ENCODE data around the gene NRF1. TPM values are rescaled to one million over a fixed set of nuclear protein-coding genes. Genes with fewer than 3 reads are reported as not detected.

NRF1 gene
- polyA plus RNA-seq, 2 of the 4 experiments (the other 2 are of a cell fraction): 11.2 to 18.5 TPM

DNA sequence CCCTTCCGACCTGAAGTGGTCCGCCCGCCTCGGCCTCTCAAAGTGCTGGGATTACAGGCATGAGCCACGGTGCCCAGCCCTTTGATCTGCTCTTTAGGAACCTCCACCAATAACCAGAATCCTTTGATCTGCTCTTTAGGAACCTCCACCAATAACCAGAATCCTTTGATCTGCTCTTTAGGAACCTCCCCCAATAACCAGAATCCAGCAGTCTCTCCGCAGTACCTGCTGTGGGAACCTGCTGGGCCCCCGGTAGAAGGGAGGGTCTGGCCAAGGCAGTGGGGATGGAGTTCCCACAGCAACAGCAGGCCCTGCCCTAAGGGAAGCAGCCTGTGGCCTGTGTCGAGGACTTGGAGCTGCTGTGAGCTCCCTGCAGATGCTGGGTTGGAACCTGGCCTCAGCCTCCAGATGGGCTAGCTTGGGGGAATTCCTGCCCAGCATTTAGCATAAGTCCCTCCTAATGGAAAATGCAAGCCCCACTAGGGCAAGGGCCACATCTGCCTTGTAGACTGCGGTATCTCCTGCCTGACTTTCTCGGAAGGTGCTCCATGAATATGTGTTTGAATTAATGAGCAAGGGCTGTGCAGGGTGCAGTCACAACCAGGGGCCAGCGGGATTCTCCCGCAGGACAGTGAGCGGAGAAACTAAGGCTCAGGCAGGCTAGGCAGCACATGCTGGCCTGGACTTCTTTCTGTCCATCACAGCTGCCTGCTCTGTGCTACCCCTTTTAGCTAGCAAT lies 175.5 kb downstream of the NRF1 start:
- H3K4me2 ChIP-seq: no peak overlapping the region
- no peak overlapping the region for H3K4me3 ChIP-seq
- ATAC-seq (peak in 1 of 2 experiments; percentile 39; a peak in 3 of 6 replicates), DNase-seq (ENCODE audit: low read depth in 1 of 2, low spot score in 1 of 2) (no peak), FAIRE-seq (no peak)
- TF ChIP-seq GATA3 (IDR thresholded peaks at IDR 0.05; ENCODE audit: borderline replicate concordance): no peak
- no peaks in the 10 kb centered on the region for H3K4me1 ChIP-seq
- H3K9me3 ChIP-seq: no peaks in the 10 kb centered on the region
- POLR2A ChIA-PET: no interaction called here
- no peak overlapping the region for H3K27ac ChIP-seq
- CTCF ChIA-PET: interaction anchor here (2.8 kb wide), 1 partner anchor 38 kb away, joined by 9 read pairs; no protein-coding TSS in a partner anchor
- WGBS (ENCODE audit: missing lambda C conversion rate): 81% methylated on average over 11 of the region's 13 CpGs

DNA sequence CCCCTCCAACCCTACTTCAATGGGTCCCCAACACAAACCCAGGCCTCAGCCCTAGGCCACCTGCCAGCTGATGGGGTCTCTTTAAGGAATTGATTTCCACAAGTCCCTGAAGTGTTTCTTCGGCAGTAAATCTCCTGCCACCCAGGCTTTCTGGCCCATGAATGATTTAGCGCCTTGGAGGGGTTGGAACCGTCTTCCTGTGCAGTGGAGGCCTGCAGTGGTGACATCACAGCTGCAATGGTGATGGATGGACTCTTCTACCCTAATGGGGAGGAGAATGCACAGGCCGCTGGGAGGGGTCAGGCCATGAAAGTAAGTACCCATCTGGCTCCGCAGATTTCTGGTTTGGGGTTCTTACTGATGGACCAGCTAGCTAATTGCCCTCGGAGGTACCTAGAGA lies 177.5 kb downstream of the NRF1 start:
- no peak for DNase-seq (ENCODE audit: low read depth in 1 of 2, low spot score in 1 of 2)
- ATAC-seq: no peak
- H3K4me1 ChIP-seq: no peaks in the 10 kb centered on the region
- no peak overlapping the region for H3K27ac ChIP-seq
- 85% methylated on average over 6 of the region's 6 CpGs for WGBS (ENCODE audit: missing lambda C conversion rate)
- no peak overlapping the region for H3K4me3 ChIP-seq
- ChIA-PET POLR2A (no interaction called here), CTCF (interaction anchor here (0.7 to 2.3 kb wide), 4 partner anchors 8 to 43 kb away, joined by 3 to 5 read pairs (median 4); no protein-coding TSS in a partner anchor)
- no peaks in the 10 kb centered on the region for H3K9me3 ChIP-seq
- H3K4me2 ChIP-seq: no peak overlapping the region
- no peak for FAIRE-seq
- TF ChIP-seq RFX5 (IDR thresholded peaks at IDR 0.05) (no peak), NPAS2 (CRISPR knock-in tag; IDR thresholded peaks at IDR 0.05; ENCODE audit: borderline replicate concordance) (no peak), TP53 (CRISPR knock-in tag; IDR thresholded peaks at IDR 0.05) (no peak), NR3C1 (IDR thresholded peaks at IDR 0.05) (no peak), NFE2L2 (conservative IDR thresholded peaks at IDR 0.05; ENCODE audit: low read length) (no peak), MAZ (IDR thresholded peaks at IDR 0.05; ENCODE audit: borderline replicate concordance, low read depth, low read length) (no peak), FOSB (CRISPR knock-in tag; IDR thresholded peaks at IDR 0.05) (no peak), ZSCAN20 (CRISPR knock-in tag; IDR thresholded peaks at IDR 0.05) (no peak), POLR2A (IDR thresholded peaks at IDR 0.05; ENCODE audit: low read length) (no peak)
- TF ChIP-seq, protein P1, sequence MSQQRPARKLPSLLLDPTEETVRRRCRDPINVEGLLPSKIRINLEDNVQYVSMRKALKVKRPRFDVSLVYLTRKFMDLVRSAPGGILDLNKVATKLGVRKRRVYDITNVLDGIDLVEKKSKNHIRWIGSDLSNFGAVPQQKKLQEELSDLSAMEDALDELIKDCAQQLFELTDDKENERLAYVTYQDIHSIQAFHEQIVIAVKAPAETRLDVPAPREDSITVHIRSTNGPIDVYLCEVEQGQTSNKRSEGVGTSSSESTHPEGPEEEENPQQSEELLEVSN (IDR thresholded peaks at IDR 0.05; ENCODE audit: borderline replicate concordance, low read depth): no peak

DNA sequence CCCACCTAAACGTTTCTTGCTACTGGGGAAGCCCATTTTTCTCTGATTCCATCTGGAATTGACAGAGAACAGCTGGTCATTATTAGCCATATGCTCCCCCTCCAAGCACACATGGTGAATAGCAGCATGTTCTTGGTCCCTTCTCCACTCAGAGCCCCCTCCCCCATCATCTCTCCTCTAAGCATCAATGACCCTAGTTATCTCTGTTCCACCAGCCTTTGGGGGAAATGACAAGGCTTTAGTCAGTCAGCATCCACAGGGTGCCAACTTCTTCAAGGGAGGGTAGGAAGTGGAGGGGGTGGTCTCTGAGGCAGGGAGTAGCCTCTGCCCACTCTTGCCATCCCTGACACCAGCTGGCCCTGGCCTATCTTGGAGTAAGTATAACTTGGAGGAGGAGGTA lies 178.1 kb downstream of the NRF1 start:
- H3K9me3 ChIP-seq: no peaks in the 10 kb centered on the region
- CTCF ChIA-PET: interaction anchor here (0.7 to 2.3 kb wide), 4 partner anchors 9 to 221 kb away, joined by 3 to 5 read pairs (median 4); no protein-coding TSS in a partner anchor
- H3K27ac ChIP-seq: no peak overlapping the region
- TF ChIP-seq, protein P2, sequence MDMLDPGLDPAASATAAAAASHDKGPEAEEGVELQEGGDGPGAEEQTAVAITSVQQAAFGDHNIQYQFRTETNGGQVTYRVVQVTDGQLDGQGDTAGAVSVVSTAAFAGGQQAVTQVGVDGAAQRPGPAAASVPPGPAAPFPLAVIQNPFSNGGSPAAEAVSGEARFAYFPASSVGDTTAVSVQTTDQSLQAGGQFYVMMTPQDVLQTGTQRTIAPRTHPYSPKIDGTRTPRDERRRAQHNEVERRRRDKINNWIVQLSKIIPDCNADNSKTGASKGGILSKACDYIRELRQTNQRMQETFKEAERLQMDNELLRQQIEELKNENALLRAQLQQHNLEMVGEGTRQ (IDR thresholded peaks at IDR 0.05): no peak
- TF ChIP-seq MYC (IDR thresholded peaks at IDR 0.05; ENCODE audit: borderline replicate concordance, low read length): no peak
- no peak for TF ChIP-seq RARB (CRISPR knock-in tag; IDR thresholded peaks at IDR 0.05)
- no peak for TF ChIP-seq KDM5A (IDR thresholded peaks at IDR 0.05)
- no peak for TF ChIP-seq NPAS2 (CRISPR knock-in tag; IDR thresholded peaks at IDR 0.05; ENCODE audit: borderline replicate concordance)
- TF ChIP-seq, protein P3, sequence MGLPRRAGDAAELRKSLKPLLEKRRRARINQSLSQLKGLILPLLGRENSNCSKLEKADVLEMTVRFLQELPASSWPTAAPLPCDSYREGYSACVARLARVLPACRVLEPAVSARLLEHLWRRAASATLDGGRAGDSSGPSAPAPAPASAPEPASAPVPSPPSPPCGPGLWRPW (IDR thresholded peaks at IDR 0.05): no peak
- no peak for TF ChIP-seq ZSCAN20 (CRISPR knock-in tag; IDR thresholded peaks at IDR 0.05)
- no peak for TF ChIP-seq PHF8 (IDR thresholded peaks at IDR 0.05; ENCODE audit: borderline replicate concordance, low read depth)
- no peak for TF ChIP-seq TFCP2L1 (CRISPR knock-in tag; IDR thresholded peaks at IDR 0.05)
- TF ChIP-seq HOXA7 (CRISPR knock-in tag; IDR thresholded peaks at IDR 0.05): no peak
- TF ChIP-seq, protein P4, sequence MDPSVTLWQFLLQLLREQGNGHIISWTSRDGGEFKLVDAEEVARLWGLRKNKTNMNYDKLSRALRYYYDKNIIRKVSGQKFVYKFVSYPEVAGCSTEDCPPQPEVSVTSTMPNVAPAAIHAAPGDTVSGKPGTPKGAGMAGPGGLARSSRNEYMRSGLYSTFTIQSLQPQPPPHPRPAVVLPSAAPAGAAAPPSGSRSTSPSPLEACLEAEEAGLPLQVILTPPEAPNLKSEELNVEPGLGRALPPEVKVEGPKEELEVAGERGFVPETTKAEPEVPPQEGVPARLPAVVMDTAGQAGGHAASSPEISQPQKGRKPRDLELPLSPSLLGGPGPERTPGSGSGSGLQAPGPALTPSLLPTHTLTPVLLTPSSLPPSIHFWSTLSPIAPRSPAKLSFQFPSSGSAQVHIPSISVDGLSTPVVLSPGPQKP (IDR thresholded peaks at IDR 0.05; ENCODE audit: low read depth, low read length): no peak
- no peak for TF ChIP-seq NR3C1 (IDR thresholded peaks at IDR 0.05)
- TF ChIP-seq RAD21 (conservative IDR thresholded peaks at IDR 0.05 in 1 of 2, IDR thresholded peaks at IDR 0.05 in 1 of 2): no peak
- TF ChIP-seq MAFK (IDR thresholded peaks at IDR 0.05; ENCODE audit: partially characterized antibody): no peak
- TF ChIP-seq, protein P5, sequence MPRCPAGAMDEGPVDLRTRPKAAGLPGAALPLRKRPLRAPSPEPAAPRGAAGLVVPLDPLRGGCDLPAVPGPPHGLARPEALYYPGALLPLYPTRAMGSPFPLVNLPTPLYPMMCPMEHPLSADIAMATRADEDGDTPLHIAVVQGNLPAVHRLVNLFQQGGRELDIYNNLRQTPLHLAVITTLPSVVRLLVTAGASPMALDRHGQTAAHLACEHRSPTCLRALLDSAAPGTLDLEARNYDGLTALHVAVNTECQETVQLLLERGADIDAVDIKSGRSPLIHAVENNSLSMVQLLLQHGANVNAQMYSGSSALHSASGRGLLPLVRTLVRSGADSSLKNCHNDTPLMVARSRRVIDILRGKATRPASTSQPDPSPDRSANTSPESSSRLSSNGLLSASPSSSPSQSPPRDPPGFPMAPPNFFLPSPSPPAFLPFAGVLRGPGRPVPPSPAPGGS (IDR thresholded peaks at IDR 0.05): no peak
- no peak for TF ChIP-seq CBX8 (IDR thresholded peaks at IDR 0.05)
- TF ChIP-seq RNF2 (IDR thresholded peaks at IDR 0.05; ENCODE audit: borderline replicate concordance, low read depth): no peak
- TF ChIP-seq MAZ (IDR thresholded peaks at IDR 0.05; ENCODE audit: borderline replicate concordance, low read depth, low read length): no peak
- H3K4me1 ChIP-seq: no peaks in the 10 kb centered on the region
- FAIRE-seq: no peak
- no peak overlapping the region for H3K4me3 ChIP-seq
- no peak overlapping the region for H3K4me2 ChIP-seq
- 55% methylated on average over 1 of the region's 1 CpG for WGBS (ENCODE audit: missing lambda C conversion rate)
- no peak for ATAC-seq
- DNase-seq (ENCODE audit: low read depth in 1 of 2, low spot score in 1 of 2): no peak
- POLR2A ChIA-PET: no interaction called here

Data from A549 (cell line).